NCI-H226 (cell line): Measurements from ENCODE around the gene CYTH1.

ENCODE experiments used
- DNase-seq: peaks from one replicate; pipeline ENCODE4 v3.0.0-alpha.2; 2015

The CYTH1 gene

GRCh38 chr17:78781893-78782304 lies at the start of gene CYTH1:
TSS of gene CYTH1 (minus strand) at chr17:78782273. CDS start at chr17:78782223, 50 bp downstream.
- no peak for DNase-seq

GRCh38 chr17:78829477-78829876 lies 47.4 kb upstream of the CYTH1 start:
- DNase-seq: no peak

- DNase-seq: peak; percentile 49
These were observed 46.6 kb upstream of the CYTH1 start for GRCh38 chr17:78828470-78829185.

GRCh38 chr17:78826836-78827509 lies 44.9 kb upstream of the CYTH1 start:
- no peak for DNase-seq

- DNase-seq: no peak
These were observed 44.3 kb upstream of the CYTH1 start for GRCh38 chr17:78826421-78826820.

GRCh38 chr17:78825696-78826095 lies 43.6 kb upstream of the CYTH1 start:
- DNase-seq: no peak

- DNase-seq: no peak
These were observed 42.2 kb upstream of the CYTH1 start for GRCh38 chr17:78824240-78824639.

GRCh38 chr17:78823282-78824046 lies 41.4 kb upstream of the CYTH1 start:
- no peak for DNase-seq

- peak; percentile 98 for DNase-seq
These were observed 40.5 kb upstream of the CYTH1 start for GRCh38 chr17:78822552-78822951.

GRCh38 chr17:78821961-78822360 lies 39.9 kb upstream of the CYTH1 start:
- no peak for DNase-seq

GRCh38 chr17:78820841-78821240 lies 38.8 kb upstream of the CYTH1 start:
- no peak for DNase-seq

- no peak for DNase-seq
These were observed 38.0 kb upstream of the CYTH1 start for GRCh38 chr17:78819806-78820792.

GRCh38 chr17:78819402-78819801 lies 37.3 kb upstream of the CYTH1 start:
- DNase-seq: no peak

- DNase-seq: no peak
These were observed 36.9 kb upstream of the CYTH1 start for GRCh38 chr17:78818932-78819331.

- no peak for DNase-seq
These were observed 36.2 kb upstream of the CYTH1 start for GRCh38 chr17:78818152-78818846.

GRCh38 chr17:78817123-78817522 lies 35.0 kb upstream of the CYTH1 start:
- no peak for DNase-seq

- DNase-seq: no peak
These were observed 33.6 kb upstream of the CYTH1 start for GRCh38 chr17:78815696-78816095.

- no peak for DNase-seq
These were observed 30.8 kb upstream of the CYTH1 start for GRCh38 chr17:78812855-78813254.

- DNase-seq: no peak
These were observed 26.1 kb upstream of the CYTH1 start for GRCh38 chr17:78808163-78808562.

GRCh38 chr17:78806451-78806850 lies 24.4 kb upstream of the CYTH1 start:
- DNase-seq: no peak

- no peak for DNase-seq
These were observed 23.2 kb upstream of the CYTH1 start for GRCh38 chr17:78805301-78805700.

GRCh38 chr17:78804777-78805176 lies 22.7 kb upstream of the CYTH1 start:
- DNase-seq: no peak
